Omental fat pad (tissue), 4 donors: ENCODE data around the gene HNRNPUL1. TPM values are rescaled to one million over a fixed set of nuclear protein-coding genes. Genes with fewer than 3 reads are reported as not detected.

Experiments
- ATAC-seq: fragments of 150-250 bp; one replicate; pipeline ENCODE4 v1.9.1; 2016; ENCODE audit warnings: mild to moderate bottlenecking, moderate library complexity; ENCODE audit not compliant: low FRiP score
- DNase-seq: peaks from one replicate; pipeline ENCODE4 v3.0.0-alpha.2; 2019; ENCODE audit warnings: low spot score
- CTCF ChIP-seq, 3 donors: fragments of 450-650 bp; IDR thresholded peaks; one replicate each; pipeline ENCODE4 v1.5.1; 2016 to 2017; ENCODE audit warnings: antibody characterized with exemption in 3 of 3, mild to moderate bottlenecking in 3 of 3, moderate library complexity in 2 of 3
- total RNA-seq, 4 donors: library from RNA; depleted of rRNA; stranded (reverse); fragments of >200 nt; gene quantifications; one replicate each; pipeline ENCODE4 v1.1.0, GENCODE V29; 2016

HNRNPUL1 gene
- total RNA-seq, 4 donors from 2014 or later: 92.5 to 173 (median 117) TPM

GRCh38 chr19:41264581-41265394 is 616 bp downstream of the HNRNPUL1 start:
- ATAC-seq (no peak), DNase-seq (no peak)
- no peak for TF ChIP-seq CTCF (IDR thresholded peaks at IDR 0.05)

GRCh38 chr19:41265395-41266153 is 1.4 kb downstream of the HNRNPUL1 start:
- no peak for ATAC-seq
- DNase-seq: no peak
- no peak for TF ChIP-seq CTCF (IDR thresholded peaks at IDR 0.05)

GRCh38 chr19:41269055-41269454 is 4.9 kb downstream of the HNRNPUL1 start:
- ATAC-seq (no peak), DNase-seq (no peak)
- TF ChIP-seq CTCF (IDR thresholded peaks at IDR 0.05): no peak

GRCh38 chr19:41269571-41269970 is 5.4 kb downstream of the HNRNPUL1 start:
- TF ChIP-seq CTCF (IDR thresholded peaks at IDR 0.05): no peak
- no peak for DNase-seq
- ATAC-seq: no peak

GRCh38 chr19:41273076-41273475 is 8.9 kb downstream of the HNRNPUL1 start:
- ATAC-seq (no peak), DNase-seq (no peak)
- TF ChIP-seq CTCF (IDR thresholded peaks at IDR 0.05): no peak

GRCh38 chr19:41274802-41275201 is 10.6 kb downstream of the HNRNPUL1 start:
- DNase-seq (no peak), ATAC-seq (no peak)
- TF ChIP-seq CTCF (IDR thresholded peaks at IDR 0.05): no peak
